GM21515 (cell line): ENCODE results near the gene EFHC2.
"Not testable (repeated sequence)": the region's sequence is repeated elsewhere in the genome, so short reads cannot be mapped to it uniquely, and the experiment has no call there.

Experiments used
- ATAC-seq: cut with Tn5 transposase; IDR thresholded peaks from one replicate; pipeline ENCODE4 v1.9.1; 2021; ENCODE audit not compliant: unreplicated experiment

The EFHC2 gene

GRCh38 chrX:44291468-44292092, 51.9 kb downstream of the EFHC2 start:
- ATAC-seq, result no peak

- no peak for ATAC-seq
Measured at GRCh38 chrX:44290718-44291117, 52.8 kb downstream of the EFHC2 start.

- no peak for ATAC-seq
Measured at GRCh38 chrX:44282753-44283152, 60.7 kb downstream of the EFHC2 start.

GRCh38 chrX:44280116-44280515, 63.4 kb downstream of the EFHC2 start:
- no peak for ATAC-seq

- no peak for ATAC-seq
Measured at GRCh38 chrX:44274096-44274495, 69.4 kb downstream of the EFHC2 start.

GRCh38 chrX:44267861-44268260, 75.6 kb downstream of the EFHC2 start:
- ATAC-seq, result no peak

- no peak for ATAC-seq
Measured at GRCh38 chrX:44267116-44267515, 76.4 kb downstream of the EFHC2 start.

GRCh38 chrX:44265559-44265958, 77.9 kb downstream of the EFHC2 start:
- no peak for ATAC-seq

GRCh38 chrX:44264936-44265335, 78.5 kb downstream of the EFHC2 start:
- ATAC-seq, result no peak

GRCh38 chrX:44261286-44261685, 82.2 kb downstream of the EFHC2 start:
- ATAC-seq, result no peak

- no peak for ATAC-seq
Measured at GRCh38 chrX:44260609-44261008, 82.9 kb downstream of the EFHC2 start.

- ATAC-seq, result not testable (repeated sequence)
Measured at GRCh38 chrX:44255742-44256141, 87.7 kb downstream of the EFHC2 start.

- ATAC-seq, result no peak
Measured at GRCh38 chrX:44253575-44253942, 89.9 kb downstream of the EFHC2 start.

- ATAC-seq, result not testable (repeated sequence)
Measured at GRCh38 chrX:44252688-44253574, 90.5 kb downstream of the EFHC2 start.

GRCh38 chrX:44247468-44247867, 96.0 kb downstream of the EFHC2 start:
- ATAC-seq, result no peak

- no peak for ATAC-seq
Measured at GRCh38 chrX:44246826-44247225, 96.6 kb downstream of the EFHC2 start.

- no peak for ATAC-seq
Measured at GRCh38 chrX:44245733-44246132, 97.7 kb downstream of the EFHC2 start.

- no peak for ATAC-seq
Measured at GRCh38 chrX:44244008-44244407, 99.5 kb downstream of the EFHC2 start.

- ATAC-seq, result no peak
Measured at GRCh38 chrX:44241546-44241945, 101.9 kb downstream of the EFHC2 start.

- no peak for ATAC-seq
Measured at GRCh38 chrX:44240036-44240435, 103.4 kb downstream of the EFHC2 start.

- no peak for ATAC-seq
Measured at GRCh38 chrX:44239036-44239435, 104.4 kb downstream of the EFHC2 start.

GRCh38 chrX:44235534-44235933, 107.9 kb downstream of the EFHC2 start:
- ATAC-seq, result no peak
